Mammary epithelial cell (primary cell): ENCODE data around the gene OR8B2.
"Not testable (repeated sequence)": the region's sequence is repeated elsewhere in the genome, so short reads cannot be mapped to it uniquely, and the experiment has no call there.

Experiments
- EZH2 ChIP-seq: IDR thresholded peaks from 2 replicates; pipeline ENCODE4 v1.6.1; 2012; ENCODE audit warnings: low read length, inconsistent platforms, borderline replicate concordance
- TF ChIP-seq, protein P1 (sequence below), 2 donors: IDR thresholded peaks in 1 of 2; conservative IDR thresholded peaks in 1 of 2; 2 replicates each; pipeline ENCODE4 v1.5.1; 2011 to 2012; ENCODE audit warnings: inconsistent platforms in 2 of 2, low read length in 2 of 2, mild to moderate bottlenecking in 2 of 2, control low read depth in 1 of 2, low read depth in 1 of 2; ENCODE audit not compliant: insufficient read depth in 1 of 2; ENCODE audit errors: extremely low read depth in 1 of 2

DNA sequence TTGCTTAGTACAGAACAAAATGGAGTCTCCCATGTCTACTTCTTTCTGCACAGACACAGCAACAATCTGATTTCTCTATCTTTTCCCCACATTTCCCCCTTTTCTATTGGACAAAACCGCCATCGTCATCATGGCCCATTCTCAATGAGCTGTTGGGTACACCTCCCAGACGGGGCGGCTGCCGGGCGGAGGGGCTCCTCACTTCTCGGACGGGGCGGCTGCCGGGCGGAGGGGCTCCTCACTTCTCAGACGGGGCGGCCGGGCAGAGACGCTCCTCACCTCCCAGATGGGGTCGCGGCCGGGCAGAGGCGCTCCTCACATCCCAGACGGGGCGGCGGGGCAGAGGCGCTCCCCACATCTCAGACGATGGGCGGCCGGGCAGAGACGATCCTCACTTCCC, 18.9 kb upstream of the OR8B2 start:
- TF ChIP-seq, protein P1, sequence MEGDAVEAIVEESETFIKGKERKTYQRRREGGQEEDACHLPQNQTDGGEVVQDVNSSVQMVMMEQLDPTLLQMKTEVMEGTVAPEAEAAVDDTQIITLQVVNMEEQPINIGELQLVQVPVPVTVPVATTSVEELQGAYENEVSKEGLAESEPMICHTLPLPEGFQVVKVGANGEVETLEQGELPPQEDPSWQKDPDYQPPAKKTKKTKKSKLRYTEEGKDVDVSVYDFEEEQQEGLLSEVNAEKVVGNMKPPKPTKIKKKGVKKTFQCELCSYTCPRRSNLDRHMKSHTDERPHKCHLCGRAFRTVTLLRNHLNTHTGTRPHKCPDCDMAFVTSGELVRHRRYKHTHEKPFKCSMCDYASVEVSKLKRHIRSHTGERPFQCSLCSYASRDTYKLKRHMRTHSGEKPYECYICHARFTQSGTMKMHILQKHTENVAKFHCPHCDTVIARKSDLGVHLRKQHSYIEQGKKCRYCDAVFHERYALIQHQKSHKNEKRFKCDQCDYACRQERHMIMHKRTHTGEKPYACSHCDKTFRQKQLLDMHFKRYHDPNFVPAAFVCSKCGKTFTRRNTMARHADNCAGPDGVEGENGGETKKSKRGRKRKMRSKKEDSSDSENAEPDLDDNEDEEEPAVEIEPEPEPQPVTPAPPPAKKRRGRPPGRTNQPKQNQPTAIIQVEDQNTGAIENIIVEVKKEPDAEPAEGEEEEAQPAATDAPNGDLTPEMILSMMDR (conservative IDR thresholded peaks at IDR 0.05 in 1 of 2, IDR thresholded peaks at IDR 0.05 in 1 of 2; ENCODE audit: extremely low read depth in 1 of 2, insufficient read depth in 1 of 2, low read depth in 1 of 2, low read length in 2 of 2), result not testable (repeated sequence)
- TF ChIP-seq EZH2, result not testable (repeated sequence)
